ENCODE data around the gene TRHDE.

The TRHDE gene

GRCh38 chr12:72337946-72338345 lies 65.8 kb downstream of the TRHDE start:
- no peaks in the 10 kb centered on the region for H3K36me3 ChIP-seq (ENCODE audit: control insufficient read depth, insufficient read depth, low read length)
- H3K27me3 ChIP-seq (ENCODE audit: control insufficient read depth, insufficient read depth, low read length) = no peaks in the 10 kb centered on the region
- no peak overlapping the region for H3K4me3 ChIP-seq (ENCODE audit: low read length)
- H3K27ac ChIP-seq (ENCODE audit: low read depth, low read length) = no peak overlapping the region
- no peak overlapping the region for H3K9ac ChIP-seq (ENCODE audit: low read length)
- no peaks in the 10 kb centered on the region for H3K4me1 ChIP-seq (ENCODE audit: control insufficient read depth, insufficient read depth, low read length)

GRCh38 chr12:72338437-72338836 lies 66.3 kb downstream of the TRHDE start:
- Histone ChIP-seq H3K9ac (ENCODE audit: low read length) (no peak overlapping the region), H3K4me3 (ENCODE audit: low read length) (no peak overlapping the region), H3K27ac (ENCODE audit: low read depth, low read length) (no peak overlapping the region), H3K4me1 (ENCODE audit: control insufficient read depth, insufficient read depth, low read length) (no peaks in the 10 kb centered on the region), H3K36me3 (ENCODE audit: control insufficient read depth, insufficient read depth, low read length) (no peaks in the 10 kb centered on the region), H3K27me3 (ENCODE audit: control insufficient read depth, insufficient read depth, low read length) (no peaks in the 10 kb centered on the region)

GRCh38 chr12:72346363-72346944 lies 74.3 kb downstream of the TRHDE start:
- no peaks in the 10 kb centered on the region for H3K4me1 ChIP-seq (ENCODE audit: control insufficient read depth, insufficient read depth, low read length)
- no peak overlapping the region for H3K27ac ChIP-seq (ENCODE audit: low read depth, low read length)
- H3K9ac ChIP-seq (ENCODE audit: low read length) = no peak overlapping the region
- no peaks in the 10 kb centered on the region for H3K36me3 ChIP-seq (ENCODE audit: control insufficient read depth, insufficient read depth, low read length)
- H3K27me3 ChIP-seq (ENCODE audit: control insufficient read depth, insufficient read depth, low read length) = no peaks in the 10 kb centered on the region
- no peak overlapping the region for H3K4me3 ChIP-seq (ENCODE audit: low read length)

GRCh38 chr12:72349491-72349890 lies 77.3 kb downstream of the TRHDE start:
- Histone ChIP-seq H3K9ac (ENCODE audit: low read length) (no peak overlapping the region), H3K27me3 (ENCODE audit: control insufficient read depth, insufficient read depth, low read length) (no peaks in the 10 kb centered on the region), H3K4me3 (ENCODE audit: low read length) (no peak overlapping the region), H3K27ac (ENCODE audit: low read depth, low read length) (no peak overlapping the region), H3K36me3 (ENCODE audit: control insufficient read depth, insufficient read depth, low read length) (no peaks in the 10 kb centered on the region), H3K4me1 (ENCODE audit: control insufficient read depth, insufficient read depth, low read length) (no peaks in the 10 kb centered on the region)

- H3K4me3 ChIP-seq (ENCODE audit: low read length) = no peak overlapping the region
- H3K27me3 ChIP-seq (ENCODE audit: control insufficient read depth, insufficient read depth, low read length) = no peaks in the 10 kb centered on the region
- H3K9ac ChIP-seq (ENCODE audit: low read length) = no peak overlapping the region
- H3K36me3 ChIP-seq (ENCODE audit: control insufficient read depth, insufficient read depth, low read length) = no peaks in the 10 kb centered on the region
- H3K4me1 ChIP-seq (ENCODE audit: control insufficient read depth, insufficient read depth, low read length) = no peaks in the 10 kb centered on the region
- H3K27ac ChIP-seq (ENCODE audit: low read depth, low read length) = no peak overlapping the region
These were observed 87.2 kb downstream of the TRHDE start for GRCh38 chr12:72359416-72359815.

- no peak overlapping the region for H3K4me3 ChIP-seq (ENCODE audit: low read length)
- H3K27ac ChIP-seq (ENCODE audit: low read depth, low read length) = no peak overlapping the region
- H3K36me3 ChIP-seq (ENCODE audit: control insufficient read depth, insufficient read depth, low read length) = no peaks in the 10 kb centered on the region
- no peaks in the 10 kb centered on the region for H3K4me1 ChIP-seq (ENCODE audit: control insufficient read depth, insufficient read depth, low read length)
- H3K9ac ChIP-seq (ENCODE audit: low read length) = no peak overlapping the region
- no peaks in the 10 kb centered on the region for H3K27me3 ChIP-seq (ENCODE audit: control insufficient read depth, insufficient read depth, low read length)
These were observed 93.0 kb downstream of the TRHDE start for GRCh38 chr12:72365151-72365550.

- Histone ChIP-seq H3K27me3 (ENCODE audit: control insufficient read depth, insufficient read depth, low read length) (no peaks in the 10 kb centered on the region), H3K27ac (ENCODE audit: low read depth, low read length) (no peak overlapping the region), H3K4me3 (ENCODE audit: low read length) (no peak overlapping the region), H3K4me1 (ENCODE audit: control insufficient read depth, insufficient read depth, low read length) (no peaks in the 10 kb centered on the region), H3K36me3 (ENCODE audit: control insufficient read depth, insufficient read depth, low read length) (no peaks in the 10 kb centered on the region), H3K9ac (ENCODE audit: low read length) (no peak overlapping the region)
These were observed 94.1 kb downstream of the TRHDE start for GRCh38 chr12:72366255-72366654.

- H3K27ac ChIP-seq (ENCODE audit: low read depth, low read length) = no peak overlapping the region
- H3K4me1 ChIP-seq (ENCODE audit: control insufficient read depth, insufficient read depth, low read length) = no peaks in the 10 kb centered on the region
These were observed 96.1 kb downstream of the TRHDE start for GRCh38 chr12:72368298-72368697.

GRCh38 chr12:72368719-72369422 lies 96.7 kb downstream of the TRHDE start:
- H3K9ac ChIP-seq (ENCODE audit: low read length) = no peak overlapping the region
- H3K4me3 ChIP-seq (ENCODE audit: low read length) = no peak overlapping the region
- H3K4me1 ChIP-seq (ENCODE audit: control insufficient read depth, insufficient read depth, low read length) = no peaks in the 10 kb centered on the region
- H3K36me3 ChIP-seq (ENCODE audit: control insufficient read depth, insufficient read depth, low read length) = no peaks in the 10 kb centered on the region
- H3K27ac ChIP-seq (ENCODE audit: low read depth, low read length) = no peak overlapping the region
- no peaks in the 10 kb centered on the region for H3K27me3 ChIP-seq (ENCODE audit: control insufficient read depth, insufficient read depth, low read length)

More at GRCh38 chr12:72368298-72368697, 96.1 kb downstream of the TRHDE start:
- H3K9ac ChIP-seq (ENCODE audit: low read length) = no peak overlapping the region
- H3K36me3 ChIP-seq (ENCODE audit: control insufficient read depth, insufficient read depth, low read length) = no peaks in the 10 kb centered on the region
- no peaks in the 10 kb centered on the region for H3K27me3 ChIP-seq (ENCODE audit: control insufficient read depth, insufficient read depth, low read length)
- no peak overlapping the region for H3K4me3 ChIP-seq (ENCODE audit: low read length)

GRCh38 chr12:72369423-72369959 lies 97.3 kb downstream of the TRHDE start:
- H3K36me3 ChIP-seq (ENCODE audit: control insufficient read depth, insufficient read depth, low read length) = no peaks in the 10 kb centered on the region
- no peak overlapping the region for H3K4me3 ChIP-seq (ENCODE audit: low read length)
- no peaks in the 10 kb centered on the region for H3K27me3 ChIP-seq (ENCODE audit: control insufficient read depth, insufficient read depth, low read length)
- no peak overlapping the region for H3K9ac ChIP-seq (ENCODE audit: low read length)
- no peaks in the 10 kb centered on the region for H3K4me1 ChIP-seq (ENCODE audit: control insufficient read depth, insufficient read depth, low read length)
- no peak overlapping the region for H3K27ac ChIP-seq (ENCODE audit: low read depth, low read length)

- Histone ChIP-seq H3K9ac (ENCODE audit: low read length) (no peak overlapping the region), H3K27me3 (ENCODE audit: control insufficient read depth, insufficient read depth, low read length) (no peaks in the 10 kb centered on the region), H3K4me3 (ENCODE audit: low read length) (no peak overlapping the region), H3K4me1 (ENCODE audit: control insufficient read depth, insufficient read depth, low read length) (no peaks in the 10 kb centered on the region), H3K27ac (ENCODE audit: low read depth, low read length) (no peak overlapping the region), H3K36me3 (ENCODE audit: control insufficient read depth, insufficient read depth, low read length) (no peaks in the 10 kb centered on the region)
These were observed 108.3 kb downstream of the TRHDE start for GRCh38 chr12:72380441-72380840.

GRCh38 chr12:72388322-72388721 lies 116.2 kb downstream of the TRHDE start:
- no peaks in the 10 kb centered on the region for H3K27me3 ChIP-seq (ENCODE audit: control insufficient read depth, insufficient read depth, low read length)
- no peaks in the 10 kb centered on the region for H3K4me1 ChIP-seq (ENCODE audit: control insufficient read depth, insufficient read depth, low read length)
- H3K9ac ChIP-seq (ENCODE audit: low read length) = no peak overlapping the region
- H3K27ac ChIP-seq (ENCODE audit: low read depth, low read length) = no peak overlapping the region
- H3K36me3 ChIP-seq (ENCODE audit: control insufficient read depth, insufficient read depth, low read length) = no peaks in the 10 kb centered on the region
- H3K4me3 ChIP-seq (ENCODE audit: low read length) = no peak overlapping the region

- H3K36me3 ChIP-seq (ENCODE audit: control insufficient read depth, insufficient read depth, low read length) = no peaks in the 10 kb centered on the region
- H3K27ac ChIP-seq (ENCODE audit: low read depth, low read length) = no peak overlapping the region
- H3K4me3 ChIP-seq (ENCODE audit: low read length) = no peak overlapping the region
- H3K27me3 ChIP-seq (ENCODE audit: control insufficient read depth, insufficient read depth, low read length) = no peaks in the 10 kb centered on the region
- no peak overlapping the region for H3K9ac ChIP-seq (ENCODE audit: low read length)
- H3K4me1 ChIP-seq (ENCODE audit: control insufficient read depth, insufficient read depth, low read length) = no peaks in the 10 kb centered on the region
These were observed 118.0 kb downstream of the TRHDE start for GRCh38 chr12:72390146-72390545.

Data from rectal smooth muscle tissue (tissue), 1 donor.